GM12892 (cell line): ENCODE results near the gene DOCK1.

Experiments
- POLR2A ChIP-seq: IDR thresholded peaks from 2 replicates; pipeline ENCODE4 v1.6.1; 2011; ENCODE audit warnings: low read depth, low read length, control low read depth
- POLR2AphosphoS5 ChIP-seq: IDR thresholded peaks from 2 replicates; pipeline ENCODE4 v1.6.1; 2011; ENCODE audit warnings: low read depth, low read length, control low read depth

DNA sequence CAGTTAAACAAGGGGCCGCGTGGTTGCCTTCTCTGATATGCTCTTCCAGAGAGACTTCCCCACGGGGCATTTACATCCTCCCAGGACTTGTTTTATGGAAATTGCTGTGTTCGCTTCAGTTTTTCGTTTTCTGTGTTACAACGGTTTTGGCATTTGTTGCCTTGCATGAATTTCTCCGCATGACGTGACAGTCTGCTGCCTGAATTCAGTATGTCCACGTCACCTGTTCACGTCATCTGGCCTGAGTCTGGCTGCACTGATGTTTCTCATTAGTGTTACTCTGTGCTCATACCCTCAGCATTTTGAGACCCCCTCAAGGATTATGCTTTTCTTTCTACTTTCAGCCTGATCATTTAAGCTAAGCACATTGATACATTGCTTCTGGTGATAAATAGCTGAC lies 340.2 kb downstream of the DOCK1 start:
- TF ChIP-seq POLR2A, result no peak
- no peak for TF ChIP-seq POLR2AphosphoS5
